Measurements from ENCODE around the gene SLC10A7. TPM values are rescaled to one million over a fixed set of nuclear protein-coding genes. Genes with fewer than 3 reads are reported as not detected.
A peak's percentile ranks its signal among the peaks of the same experiment; 100 is the strongest.

The SLC10A7 gene
- total and polyA plus RNA-seq, 10 of the 15 experiments (the other 5 are each of a cell fraction or from before 2014, with no cell fraction given) = 4.6 to 23.7 (median 15.6) TPM

DNA sequence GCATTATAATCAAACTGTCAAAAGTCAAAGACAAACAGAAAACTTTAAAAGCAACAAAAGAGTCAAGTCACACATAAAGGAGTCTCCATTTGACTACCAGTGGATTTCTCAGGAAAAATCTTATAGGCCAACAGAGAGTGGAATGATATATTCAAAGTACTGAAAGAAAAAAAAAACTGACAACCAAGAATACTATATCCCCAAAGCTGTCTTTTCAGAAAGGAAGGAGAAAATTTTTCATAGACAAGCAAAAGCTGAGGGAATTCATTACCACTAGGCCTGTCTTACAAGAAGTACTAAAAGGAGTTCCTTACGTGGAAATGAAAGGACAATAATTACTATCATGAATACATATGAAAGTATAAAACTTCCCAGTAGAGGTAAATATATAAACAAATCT is 39.0 kb downstream of the SLC10A7 start:
- Histone ChIP-seq H2AFZ (ENCODE audit: control insufficient read depth, low read depth, low read length) (no peak overlapping the region), H3K27ac (ENCODE audit: control insufficient read depth, insufficient read depth) (no peak overlapping the region), H3K9ac (ENCODE audit: control insufficient read depth, insufficient read depth, low read length) (no peak overlapping the region), H3K4me2 (ENCODE audit: control insufficient read depth, insufficient read depth) (no peak overlapping the region), H4K20me1 (ENCODE audit: control insufficient read depth, insufficient read depth) (no peaks in the 10 kb centered on the region), H3K4me3 (no peak overlapping the region), H3K4me1 (ENCODE audit: control insufficient read depth, insufficient read depth, low read length) (peaks cover 14% of the 10 kb centered on the region), H3K79me2 (ENCODE audit: control insufficient read depth, insufficient read depth, low read length) (no peaks in the 10 kb centered on the region; the same call in 1 of the 2 replicates), H3K9me3 (replicated peaks; ENCODE audit: control insufficient read depth, insufficient read depth, low read length) (peaks cover 14% of the 10 kb centered on the region), H3K36me3 (ENCODE audit: control insufficient read depth in 2 of 2, insufficient read depth in 2 of 2, low read length in 1 of 2) (no peaks in the 10 kb centered on the region; a peak in 1 of 4 replicates), H3K27me3 (replicated peaks in 1 of 2; ENCODE audit: control insufficient read depth in 2 of 2, insufficient read depth in 2 of 2, low read length in 1 of 2) (no peaks in the 10 kb centered on the region)
- no TSS peak for BruUV-seq (replicated peaks)
- FAIRE-seq = no peak
- ChIA-PET SMC1A (ENCODE audit: uncharacterized antibody, unreplicated experiment) (interaction anchor here (1.5 to 2.4 kb wide), 2 partner anchors 11 to 15 kb away, joined by 4 to 10 read pairs; no protein-coding TSS in a partner anchor), POLR2A (no interaction called here), RAD21 (ENCODE audit: unreplicated experiment) (no interaction called here), CTCF (interaction anchor here (1.4 kb wide), 1 partner anchor 10 kb away, joined by 3 read pairs; no protein-coding TSS in a partner anchor)
- ATAC-seq = no peak
- in situ Hi-C loops (cut with MboI) = no loop called here
- peak; percentile 48; the same call in 1 of the 2 replicates for TF ChIP-seq CBX5 (IDR thresholded peaks at IDR 0.05; ENCODE audit: low read depth)
- no peak for TF ChIP-seq NR2C1 (IDR thresholded peaks at IDR 0.05)
- no peak for TF ChIP-seq EED (IDR thresholded peaks at IDR 0.05; ENCODE audit: low read depth)
- WGBS (ENCODE audit: insufficient coverage, insufficient replicate concordance, low lambda C conversion rate, missing lambda C conversion rate) = 100% methylated on average over 1 of the region's 1 CpG
- intact Hi-C loops (cut with micrococcal nuclease; ENCODE audit: unreplicated experiment) = no loop called here
- DNase-seq (ENCODE audit: low read depth, low spot score) = no peak

DNA sequence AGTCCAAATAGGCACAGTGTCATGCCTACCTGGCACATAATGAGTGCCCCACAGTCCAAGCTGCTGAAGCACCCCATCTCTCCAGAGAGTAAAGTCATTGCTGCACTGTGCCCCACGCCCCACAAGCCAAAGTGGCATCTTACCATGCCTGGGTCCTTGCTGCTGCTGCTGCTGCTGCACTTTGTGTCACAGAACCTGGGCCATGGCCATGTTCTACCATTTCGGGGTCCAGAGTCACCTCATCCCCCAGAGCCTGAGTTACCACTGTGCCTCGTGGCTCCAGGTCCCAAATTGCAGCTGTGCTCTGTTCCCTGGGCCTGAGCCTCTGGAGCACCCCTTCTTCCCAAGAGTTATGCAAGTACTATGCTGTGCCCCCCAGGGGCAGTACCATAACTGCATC is 40.5 kb downstream of the SLC10A7 start:
- SMC1A ChIA-PET (ENCODE audit: uncharacterized antibody, unreplicated experiment) = interaction anchor here (2.4 to 4.9 kb wide), 2 partner anchors 9 to 14 kb away, joined by 10 to 29 read pairs; no protein-coding TSS in a partner anchor

More for the DNA sequence above, 40.5 kb downstream of the SLC10A7 start:
- FAIRE-seq (no peak), ATAC-seq (no peak), DNase-seq (ENCODE audit: low read depth, low spot score) (no peak)
- Histone ChIP-seq H3K4me3 (no peak overlapping the region), H3K4me1 (ENCODE audit: control insufficient read depth, insufficient read depth, low read length) (peaks cover 6% of the 10 kb centered on the region), H3K9me3 (replicated peaks; ENCODE audit: control insufficient read depth, insufficient read depth, low read length) (peaks cover 14% of the 10 kb centered on the region), H3K4me2 (ENCODE audit: control insufficient read depth, insufficient read depth) (no peak overlapping the region), H3K79me2 (ENCODE audit: control insufficient read depth, insufficient read depth, low read length) (no peaks in the 10 kb centered on the region; the same call in 1 of the 2 replicates), H3K9ac (ENCODE audit: control insufficient read depth, insufficient read depth, low read length) (no peak overlapping the region), H3K36me3 (ENCODE audit: control insufficient read depth in 2 of 2, insufficient read depth in 2 of 2, low read length in 1 of 2) (no peaks in the 10 kb centered on the region; a peak in 1 of 4 replicates), H3K27me3 (replicated peaks in 1 of 2; ENCODE audit: control insufficient read depth in 2 of 2, insufficient read depth in 2 of 2, low read length in 1 of 2) (no peaks in the 10 kb centered on the region), H2AFZ (ENCODE audit: control insufficient read depth, low read depth, low read length) (no peak overlapping the region), H4K20me1 (ENCODE audit: control insufficient read depth, insufficient read depth) (no peaks in the 10 kb centered on the region), H3K27ac (ENCODE audit: control insufficient read depth, insufficient read depth) (no peak overlapping the region)
- ChIA-PET RAD21 (ENCODE audit: unreplicated experiment) (no interaction called here), POLR2A (no interaction called here), CTCF (interaction anchor here (0.6 to 1.8 kb wide), 2 partner anchors 35 to 39 kb away, joined by 3 read pairs; no protein-coding TSS in a partner anchor)
- in situ Hi-C loops (cut with MboI) (no loop called here), intact Hi-C loops (cut with micrococcal nuclease; ENCODE audit: unreplicated experiment) (no loop called here)
- WGBS (ENCODE audit: insufficient coverage, insufficient replicate concordance, low lambda C conversion rate, missing lambda C conversion rate) = 79% methylated on average over 3 of the region's 3 CpGs
- TF ChIP-seq SPI1 (IDR thresholded peaks at IDR 0.05; ENCODE audit: borderline replicate concordance, insufficient read depth, low read depth, low read length) (no peak), RELA (IDR thresholded peaks at IDR 0.05; ENCODE audit: borderline replicate concordance, partially characterized antibody) (no peak), MEF2A (IDR thresholded peaks at IDR 0.05; ENCODE audit: insufficient read depth, low read depth, low read length) (no peak), IKZF2 (IDR thresholded peaks at IDR 0.05) (no peak), HDAC2 (IDR thresholded peaks at IDR 0.05) (no peak), CREB1 (IDR thresholded peaks at IDR 0.05; ENCODE audit: low read depth) (no peak)
- BruUV-seq (replicated peaks) = no TSS peak
